SK-N-SH treated with all-trans-retinoic acid at 6 μM for 48 hours (cell line): ENCODE data around the gene ZNF518A.

ENCODE experiments used
- ATAC-seq: fragments of 200-7000 bp; cut with Tn5 transposase; 3 replicates; pipeline ENCODE4 v1.9.1; 2020; ENCODE audit warnings: mild to moderate bottlenecking, moderate library complexity
- ARNTL ChIP-seq: fragments of 450-650 bp; formaldehyde crosslinking; IDR thresholded peaks from 2 replicates; pipeline ENCODE4 v1.5.0; 2020; ENCODE audit warnings: low read depth, mild to moderate bottlenecking, moderate library complexity, borderline replicate concordance
- BACH2 ChIP-seq: fragments of 250-450 bp; sonication (Bioruptor Pico); IDR thresholded peaks from 2 replicates; pipeline ENCODE4 v1.9.0; 2021; ENCODE audit warnings: mild to moderate bottlenecking, borderline replicate concordance
- CSDC2 ChIP-seq: fragments of 250-450 bp; sonication (Bioruptor Pico); IDR thresholded peaks from 2 replicates; pipeline ENCODE4 v1.5.0; 2020; ENCODE audit warnings: mild to moderate bottlenecking, moderate library complexity
- ESRRG ChIP-seq: fragments of 250-450 bp; sonication (Bioruptor Pico); IDR thresholded peaks from 2 replicates; pipeline ENCODE4 v1.6.1; 2021; ENCODE audit warnings: mild to moderate bottlenecking
- GLIS3 ChIP-seq: fragments of 250-450 bp; sonication (Bioruptor Pico); IDR thresholded peaks from 2 replicates; pipeline ENCODE4 v1.5.0; 2020; ENCODE audit warnings: mild to moderate bottlenecking, moderate library complexity
- ISL1 ChIP-seq: fragments of 250-450 bp; sonication (Bioruptor Pico); IDR thresholded peaks from 2 replicates; pipeline ENCODE4 v2.1.2; 2022; ENCODE audit warnings: mild to moderate bottlenecking, moderate library complexity
- OSR1 ChIP-seq: fragments of 250-450 bp; sonication (Bioruptor Pico); IDR thresholded peaks from 2 replicates; pipeline ENCODE4 v1.8.0; 2022; ENCODE audit warnings: moderate library complexity, mild to moderate bottlenecking, inconsistent platforms
- PPARA ChIP-seq: fragments of 250-450 bp; sonication (Bioruptor Pico); IDR thresholded peaks from 2 replicates; pipeline ENCODE4 v1.5.0; 2020; ENCODE audit warnings: mild to moderate bottlenecking, borderline replicate concordance
- RARB ChIP-seq: fragments of 250-450 bp; sonication (Bioruptor Pico); IDR thresholded peaks from 2 replicates; pipeline ENCODE4 v1.8.0; 2021; ENCODE audit warnings: mild to moderate bottlenecking, moderate library complexity
- SNAI2 ChIP-seq: fragments of 250-450 bp; sonication (Bioruptor Pico); IDR thresholded peaks from 2 replicates; pipeline ENCODE4 v1.5.0; 2020; ENCODE audit warnings: mild to moderate bottlenecking, moderate library complexity
- TCF4 ChIP-seq: fragments of 250-450 bp; sonication (Bioruptor Pico); IDR thresholded peaks from 2 replicates; pipeline ENCODE4 v1.8.0; 2021; ENCODE audit warnings: mild to moderate bottlenecking, moderate library complexity, borderline replicate concordance
- TOX ChIP-seq: fragments of 250-450 bp; sonication (Bioruptor Pico); IDR thresholded peaks from 2 replicates; pipeline ENCODE4 v1.8.0; 2021; ENCODE audit warnings: mild to moderate bottlenecking, moderate library complexity, borderline replicate concordance
- ZC3H10 ChIP-seq: fragments of 250-450 bp; sonication (Bioruptor Pico); IDR thresholded peaks from 2 replicates; pipeline ENCODE4 v1.5.1; 2021; ENCODE audit warnings: mild to moderate bottlenecking, moderate library complexity
- ZFP3 ChIP-seq: fragments of 250-450 bp; sonication (Bioruptor Pico); IDR thresholded peaks from 2 replicates; pipeline ENCODE4 v1.5.0; 2020; ENCODE audit warnings: mild to moderate bottlenecking, moderate library complexity
- ZFP30 ChIP-seq: fragments of 450-650 bp; formaldehyde crosslinking; IDR thresholded peaks from 2 replicates; pipeline ENCODE4 v1.5.0; 2022; ENCODE audit warnings: mild to moderate bottlenecking, moderate library complexity
- ZNF565 ChIP-seq: fragments of 450-650 bp; formaldehyde crosslinking; conservative IDR thresholded peaks from 2 replicates; pipeline ENCODE4 v1.5.0; 2020; ENCODE audit warnings: low read depth, mild to moderate bottlenecking, moderate library complexity
- ZNF70 ChIP-seq: fragments of 450-650 bp; formaldehyde crosslinking; IDR thresholded peaks from 2 replicates; pipeline ENCODE4 v1.5.0; 2020; ENCODE audit warnings: mild to moderate bottlenecking, moderate library complexity
- ZNF8 ChIP-seq: fragments of 450-650 bp; formaldehyde crosslinking; IDR thresholded peaks from 2 replicates; pipeline ENCODE4 v1.5.0; 2020; ENCODE audit warnings: mild to moderate bottlenecking, moderate library complexity
- TF ChIP-seq, protein P1 (sequence below): fragments of 250-450 bp; sonication (Bioruptor Pico); IDR thresholded peaks from 2 replicates; pipeline ENCODE4 v1.5.1; 2021; ENCODE audit warnings: mild to moderate bottlenecking, moderate library complexity
- TF ChIP-seq, protein P2 (sequence below): fragments of 250-450 bp; sonication (Bioruptor Pico); IDR thresholded peaks from 2 replicates; pipeline ENCODE4 v1.8.0; 2020; ENCODE audit warnings: mild to moderate bottlenecking, moderate library complexity, borderline replicate concordance
- TF ChIP-seq, protein P3 (sequence below): fragments of 250-450 bp; sonication (Bioruptor Pico); IDR thresholded peaks from 2 replicates; pipeline ENCODE4 v1.8.0; 2021; ENCODE audit warnings: low read depth, mild to moderate bottlenecking, moderate library complexity, borderline replicate concordance
- TF ChIP-seq, protein P4 (sequence below): fragments of 250-450 bp; sonication (Bioruptor Pico); IDR thresholded peaks from 2 replicates; pipeline ENCODE4 v1.5.0; 2020; ENCODE audit warnings: mild to moderate bottlenecking, moderate library complexity
- TF ChIP-seq, protein P5 (sequence below): fragments of 250-450 bp; sonication (Bioruptor Pico); IDR thresholded peaks from 2 replicates; pipeline ENCODE4 v1.5.1; 2020; ENCODE audit warnings: low read depth, mild to moderate bottlenecking, moderate library complexity

Gene ZNF518A

DNA sequence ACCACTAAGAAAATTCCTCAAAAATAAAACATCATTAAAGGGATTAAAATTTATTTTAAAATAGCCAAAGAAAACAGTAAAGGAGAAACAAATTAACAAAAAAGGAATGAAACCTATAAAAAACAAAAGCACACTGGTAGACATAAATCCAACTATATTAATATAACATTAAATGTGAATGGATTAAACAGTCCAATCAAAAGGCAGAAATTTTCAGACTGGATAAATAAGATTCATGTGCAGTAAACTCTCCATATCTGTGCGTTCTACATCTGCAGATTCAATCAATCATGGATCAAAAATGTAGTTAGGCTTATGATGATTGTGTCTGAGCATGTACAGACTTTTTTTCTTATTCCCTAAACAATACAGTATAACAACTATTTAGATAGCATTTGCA is 42.6 kb downstream of the ZNF518A start:
- ATAC-seq = no peak
- TF ChIP-seq BACH2 (CRISPR knock-in tag) (no peak), PPARA (CRISPR knock-in tag) (no peak), SNAI2 (no peak), TCF4 (no peak), TOX (CRISPR knock-in tag) (no peak), ZFP3 (no peak), ZNF70 (CRISPR knock-in tag) (no peak), OSR1 (no peak), CSDC2 (no peak), ISL1 (CRISPR knock-in tag) (no peak), ZC3H10 (CRISPR knock-in tag) (no peak), RARB (CRISPR knock-in tag) (no peak), ZNF565 (CRISPR knock-in tag) (no peak), GLIS3 (no peak)
- TF ChIP-seq, protein P1, sequence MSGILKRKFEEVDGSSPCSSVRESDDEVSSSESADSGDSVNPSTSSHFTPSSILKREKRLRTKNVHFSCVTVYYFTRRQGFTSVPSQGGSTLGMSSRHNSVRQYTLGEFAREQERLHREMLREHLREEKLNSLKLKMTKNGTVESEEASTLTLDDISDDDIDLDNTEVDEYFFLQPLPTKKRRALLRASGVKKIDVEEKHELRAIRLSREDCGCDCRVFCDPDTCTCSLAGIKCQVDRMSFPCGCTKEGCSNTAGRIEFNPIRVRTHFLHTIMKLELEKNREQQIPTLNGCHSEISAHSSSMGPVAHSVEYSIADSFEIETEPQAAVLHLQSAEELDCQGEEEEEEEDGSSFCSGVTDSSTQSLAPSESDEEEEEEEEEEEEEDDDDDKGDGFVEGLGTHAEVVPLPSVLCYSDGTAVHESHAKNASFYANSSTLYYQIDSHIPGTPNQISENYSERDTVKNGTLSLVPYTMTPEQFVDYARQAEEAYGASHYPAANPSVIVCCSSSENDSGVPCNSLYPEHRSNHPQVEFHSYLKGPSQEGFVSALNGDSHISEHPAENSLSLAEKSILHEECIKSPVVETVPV = no peak
- TF ChIP-seq, protein P2, sequence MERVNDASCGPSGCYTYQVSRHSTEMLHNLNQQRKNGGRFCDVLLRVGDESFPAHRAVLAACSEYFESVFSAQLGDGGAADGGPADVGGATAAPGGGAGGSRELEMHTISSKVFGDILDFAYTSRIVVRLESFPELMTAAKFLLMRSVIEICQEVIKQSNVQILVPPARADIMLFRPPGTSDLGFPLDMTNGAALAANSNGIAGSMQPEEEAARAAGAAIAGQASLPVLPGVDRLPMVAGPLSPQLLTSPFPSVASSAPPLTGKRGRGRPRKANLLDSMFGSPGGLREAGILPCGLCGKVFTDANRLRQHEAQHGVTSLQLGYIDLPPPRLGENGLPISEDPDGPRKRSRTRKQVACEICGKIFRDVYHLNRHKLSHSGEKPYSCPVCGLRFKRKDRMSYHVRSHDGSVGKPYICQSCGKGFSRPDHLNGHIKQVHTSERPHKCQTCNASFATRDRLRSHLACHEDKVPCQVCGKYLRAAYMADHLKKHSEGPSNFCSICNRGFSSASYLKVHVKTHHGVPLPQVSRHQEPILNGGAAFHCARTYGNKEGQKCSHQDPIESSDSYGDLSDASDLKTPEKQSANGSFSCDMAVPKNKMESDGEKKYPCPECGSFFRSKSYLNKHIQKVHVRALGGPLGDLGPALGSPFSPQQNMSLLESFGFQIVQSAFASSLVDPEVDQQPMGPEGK (CRISPR knock-in tag) = no peak
- TF ChIP-seq, protein P3, sequence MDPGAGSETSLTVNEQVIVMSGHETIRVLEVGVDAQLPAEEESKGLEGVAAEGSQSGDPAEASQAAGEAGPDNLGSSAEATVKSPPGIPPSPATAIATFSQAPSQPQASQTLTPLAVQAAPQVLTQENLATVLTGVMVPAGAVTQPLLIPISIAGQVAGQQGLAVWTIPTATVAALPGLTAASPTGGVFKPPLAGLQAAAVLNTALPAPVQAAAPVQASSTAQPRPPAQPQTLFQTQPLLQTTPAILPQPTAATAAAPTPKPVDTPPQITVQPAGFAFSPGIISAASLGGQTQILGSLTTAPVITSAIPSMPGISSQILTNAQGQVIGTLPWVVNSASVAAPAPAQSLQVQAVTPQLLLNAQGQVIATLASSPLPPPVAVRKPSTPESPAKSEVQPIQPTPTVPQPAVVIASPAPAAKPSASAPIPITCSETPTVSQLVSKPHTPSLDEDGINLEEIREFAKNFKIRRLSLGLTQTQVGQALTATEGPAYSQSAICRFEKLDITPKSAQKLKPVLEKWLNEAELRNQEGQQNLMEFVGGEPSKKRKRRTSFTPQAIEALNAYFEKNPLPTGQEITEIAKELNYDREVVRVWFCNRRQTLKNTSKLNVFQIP (CRISPR knock-in tag) = no peak
- TF ChIP-seq, protein P4, sequence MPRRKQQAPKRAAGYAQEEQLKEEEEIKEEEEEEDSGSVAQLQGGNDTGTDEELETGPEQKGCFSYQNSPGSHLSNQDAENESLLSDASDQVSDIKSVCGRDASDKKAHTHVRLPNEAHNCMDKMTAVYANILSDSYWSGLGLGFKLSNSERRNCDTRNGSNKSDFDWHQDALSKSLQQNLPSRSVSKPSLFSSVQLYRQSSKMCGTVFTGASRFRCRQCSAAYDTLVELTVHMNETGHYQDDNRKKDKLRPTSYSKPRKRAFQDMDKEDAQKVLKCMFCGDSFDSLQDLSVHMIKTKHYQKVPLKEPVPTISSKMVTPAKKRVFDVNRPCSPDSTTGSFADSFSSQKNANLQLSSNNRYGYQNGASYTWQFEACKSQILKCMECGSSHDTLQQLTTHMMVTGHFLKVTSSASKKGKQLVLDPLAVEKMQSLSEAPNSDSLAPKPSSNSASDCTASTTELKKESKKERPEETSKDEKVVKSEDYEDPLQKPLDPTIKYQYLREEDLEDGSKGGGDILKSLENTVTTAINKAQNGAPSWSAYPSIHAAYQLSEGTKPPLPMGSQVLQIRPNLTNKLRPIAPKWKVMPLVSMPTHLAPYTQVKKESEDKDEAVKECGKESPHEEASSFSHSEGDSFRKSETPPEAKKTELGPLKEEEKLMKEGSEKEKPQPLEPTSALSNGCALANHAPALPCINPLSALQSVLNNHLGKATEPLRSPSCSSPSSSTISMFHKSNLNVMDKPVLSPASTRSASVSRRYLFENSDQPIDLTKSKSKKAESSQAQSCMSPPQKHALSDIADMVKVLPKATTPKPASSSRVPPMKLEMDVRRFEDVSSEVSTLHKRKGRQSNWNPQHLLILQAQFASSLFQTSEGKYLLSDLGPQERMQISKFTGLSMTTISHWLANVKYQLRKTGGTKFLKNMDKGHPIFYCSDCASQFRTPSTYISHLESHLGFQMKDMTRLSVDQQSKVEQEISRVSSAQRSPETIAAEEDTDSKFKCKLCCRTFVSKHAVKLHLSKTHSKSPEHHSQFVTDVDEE (CRISPR knock-in tag) = no peak

DNA sequence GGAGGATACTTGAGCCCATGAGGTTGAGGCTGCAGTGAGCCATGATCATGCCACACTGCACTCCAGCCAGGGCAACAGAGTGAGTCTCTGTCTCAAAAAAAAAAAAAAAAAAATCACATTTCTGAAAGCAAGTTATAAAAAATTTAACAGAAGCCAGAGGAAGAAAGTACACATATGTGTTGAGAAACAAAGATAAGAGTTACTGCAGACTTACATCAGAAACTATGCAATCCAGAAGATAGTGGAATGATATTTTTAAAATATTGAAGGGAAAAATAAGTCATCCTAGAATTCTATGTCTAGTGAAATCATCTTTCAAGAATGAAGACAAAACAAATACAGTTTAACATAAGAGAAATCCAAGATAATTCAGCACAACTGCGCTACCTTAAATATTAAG is 46.9 kb downstream of the ZNF518A start:
- ATAC-seq = no peak
- no peak for TF ChIP-seq GLIS3
- TF ChIP-seq BACH2 (CRISPR knock-in tag) = no peak
- TF ChIP-seq ARNTL (CRISPR knock-in tag) = no peak
- no peak for TF ChIP-seq ESRRG
- no peak for TF ChIP-seq ZNF8 (CRISPR knock-in tag)
- TF ChIP-seq CSDC2 = no peak
- no peak for TF ChIP-seq TCF4
- TF ChIP-seq, protein P5, sequence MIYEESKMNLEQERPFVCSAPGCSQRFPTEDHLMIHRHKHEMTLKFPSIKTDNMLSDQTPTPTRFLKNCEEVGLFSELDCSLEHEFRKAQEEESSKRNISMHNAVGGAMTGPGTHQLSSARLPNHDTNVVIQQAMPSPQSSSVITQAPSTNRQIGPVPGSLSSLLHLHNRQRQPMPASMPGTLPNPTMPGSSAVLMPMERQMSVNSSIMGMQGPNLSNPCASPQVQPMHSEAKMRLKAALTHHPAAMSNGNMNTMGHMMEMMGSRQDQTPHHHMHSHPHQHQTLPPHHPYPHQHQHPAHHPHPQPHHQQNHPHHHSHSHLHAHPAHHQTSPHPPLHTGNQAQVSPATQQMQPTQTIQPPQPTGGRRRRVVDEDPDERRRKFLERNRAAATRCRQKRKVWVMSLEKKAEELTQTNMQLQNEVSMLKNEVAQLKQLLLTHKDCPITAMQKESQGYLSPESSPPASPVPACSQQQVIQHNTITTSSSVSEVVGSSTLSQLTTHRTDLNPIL (CRISPR knock-in tag) = no peak
- no peak for TF ChIP-seq ZFP30 (CRISPR knock-in tag)
- TF ChIP-seq, protein P1 = no peak
- no peak for TF ChIP-seq ZNF565 (CRISPR knock-in tag)
- TF ChIP-seq, protein P2 (CRISPR knock-in tag) = no peak
- no peak for TF ChIP-seq SNAI2
- TF ChIP-seq ZNF70 (CRISPR knock-in tag) = no peak
- TF ChIP-seq RARB (CRISPR knock-in tag) = no peak
- TF ChIP-seq ZFP3 = no peak
- TF ChIP-seq PPARA (CRISPR knock-in tag) = no peak
- no peak for TF ChIP-seq TOX (CRISPR knock-in tag)
